DMS79 (cell line): Measurements from ENCODE around the gene OTOGL.
"Not testable (repeated sequence)": the region's sequence is repeated elsewhere in the genome, so short reads cannot be mapped to it uniquely, and the experiment has no call there.

Experiments
- DNase-seq: peaks from one replicate; lab custom pipeline; 2025; lab: John Stamatoyannopoulos, UW

OTOGL gene

DNA sequence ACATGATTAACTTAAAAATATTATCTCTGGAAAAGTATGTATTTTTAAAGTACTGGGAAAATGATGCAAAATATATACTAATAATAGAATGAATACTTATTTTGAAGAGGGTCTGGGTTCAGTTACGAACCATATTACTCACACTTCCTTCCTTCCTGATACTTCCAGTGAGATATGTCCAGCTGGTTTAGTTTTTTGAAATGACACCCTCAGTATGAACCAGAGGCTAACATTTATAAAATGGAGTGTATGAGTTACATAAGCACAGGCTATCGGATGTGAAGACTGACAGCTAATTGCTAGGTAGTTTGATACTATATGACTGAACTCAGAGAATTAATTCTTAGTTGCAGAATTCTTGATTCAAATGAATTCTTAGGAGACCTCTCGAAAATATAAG is 122.9 kb downstream of the OTOGL start:
- DNase-seq, result no peak

DNA sequence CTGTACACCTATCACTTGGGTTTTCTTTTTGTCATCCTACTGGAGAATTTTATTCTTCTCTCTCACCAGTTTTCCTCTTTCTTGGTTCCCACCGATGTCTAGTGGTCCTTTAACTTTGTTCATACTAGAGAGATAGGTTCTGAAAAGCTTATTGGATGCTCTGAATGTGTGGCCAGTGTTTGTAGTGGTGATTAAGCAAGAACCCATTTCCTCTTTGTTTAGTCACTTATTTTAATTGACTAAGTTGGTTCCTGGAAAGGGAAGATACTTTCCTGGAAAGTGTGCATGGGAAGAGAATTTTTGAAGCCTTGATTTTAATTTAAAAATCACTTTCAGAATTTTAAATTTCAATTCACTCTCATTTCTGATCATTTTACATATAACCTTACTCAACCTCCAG is 127.2 kb downstream of the OTOGL start:
- DNase-seq, result no peak

DNA sequence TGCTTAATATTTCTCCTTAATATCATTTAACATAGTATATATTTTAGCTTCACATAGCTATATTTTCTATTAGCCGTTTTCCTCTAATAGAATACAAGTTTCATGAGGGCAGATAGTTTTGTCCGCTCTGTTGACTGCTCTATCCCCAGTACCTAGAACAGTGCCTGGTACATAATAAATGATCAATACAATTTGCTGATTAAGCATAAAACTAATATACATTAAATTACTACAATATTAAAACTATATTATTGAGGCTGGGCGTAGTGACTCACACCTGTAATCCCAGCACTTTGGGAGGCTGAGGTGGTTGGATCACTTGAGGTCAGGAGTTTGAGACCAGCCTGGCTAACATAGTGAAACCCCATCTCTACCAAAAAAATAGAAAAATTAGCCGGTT is 128.6 kb downstream of the OTOGL start:
- DNase-seq, result not testable (repeated sequence)

DNA sequence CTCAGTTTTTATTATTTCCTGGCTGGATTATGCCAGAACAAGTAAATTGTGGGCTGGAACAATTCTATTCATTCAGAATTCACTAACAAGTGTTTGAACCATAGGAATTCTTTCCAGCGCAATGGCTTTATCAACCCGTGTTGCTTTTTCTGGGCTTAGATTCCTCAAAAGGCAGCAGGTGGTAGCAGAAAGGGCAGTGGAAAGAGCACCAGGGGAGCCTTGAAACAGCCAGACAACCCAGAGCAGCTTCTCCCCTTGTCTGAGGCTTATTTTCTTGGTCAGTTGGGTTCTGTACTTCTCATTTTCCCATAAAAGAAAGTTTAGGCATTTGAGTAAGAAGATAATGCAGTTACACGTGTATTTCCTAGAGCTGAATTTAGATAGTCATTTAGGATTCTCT is 130.7 kb downstream of the OTOGL start:
- DNase-seq, result no peak

DNA sequence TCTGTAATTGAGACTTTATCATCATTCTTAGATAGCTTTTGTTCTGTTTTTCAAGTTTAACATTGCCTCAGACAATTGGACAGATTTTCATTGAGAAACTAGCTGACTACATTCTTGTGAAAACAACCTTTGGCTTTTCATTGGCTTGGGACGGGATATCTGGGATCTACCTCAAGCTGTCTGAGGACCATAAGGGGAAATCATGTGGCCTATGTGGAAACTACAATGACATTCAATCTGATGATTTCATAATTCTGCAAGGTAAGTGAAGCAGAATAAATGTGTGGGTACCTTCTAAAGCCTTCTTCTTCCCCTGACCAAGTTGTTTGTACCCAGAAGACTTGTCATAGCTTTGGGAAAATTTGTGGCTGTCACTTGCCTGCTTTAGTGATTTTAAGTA is 133.5 kb downstream of the OTOGL start:
- DNase-seq, result no peak

DNA sequence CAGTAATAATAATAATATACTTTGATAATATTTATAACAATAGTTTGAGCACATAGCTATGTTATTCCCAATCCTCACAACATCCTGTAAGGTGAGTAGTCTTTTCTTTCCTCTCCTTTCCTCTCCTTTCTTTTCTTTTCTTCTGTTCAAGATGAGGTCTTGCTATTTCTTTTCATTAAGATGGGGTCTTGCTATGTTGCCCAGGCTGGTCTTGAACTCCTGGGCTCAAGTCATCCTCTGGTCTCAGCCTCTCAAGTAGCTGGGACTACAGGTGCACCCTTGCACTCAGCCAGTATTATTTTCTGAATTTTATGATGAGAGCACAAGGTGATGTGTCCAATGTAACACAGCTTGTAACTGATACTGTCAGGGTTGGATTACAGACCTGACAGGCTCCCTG is 134.6 kb downstream of the OTOGL start:
- DNase-seq, result no peak

- no peak for DNase-seq
Measured at GRCh38 chr12:80234667-80235066, 135.3 kb downstream of the OTOGL start.

GRCh38 chr12:80235944-80236343 is 136.6 kb downstream of the OTOGL start:
- no peak for DNase-seq

DNA sequence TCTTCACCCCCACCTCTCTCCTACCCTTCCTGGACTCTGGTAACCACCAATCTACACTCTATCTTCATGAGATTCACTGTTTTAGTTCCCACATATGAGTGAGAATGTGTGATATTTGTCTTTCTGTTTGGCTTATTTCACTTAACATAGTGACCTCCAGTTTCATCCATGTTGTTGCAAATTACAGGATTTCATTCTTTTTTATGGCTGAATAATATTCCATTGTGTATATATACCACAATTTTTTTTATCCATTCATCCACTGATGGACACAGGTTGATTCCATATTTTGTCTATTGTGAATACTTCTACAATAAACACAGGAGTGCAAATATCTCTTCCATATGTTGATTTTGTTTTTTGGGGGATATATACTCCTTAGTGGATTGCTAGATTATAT is 140.5 kb downstream of the OTOGL start:
- DNase-seq, result no peak

GRCh38 chr12:80241576-80242273 is 142.4 kb downstream of the OTOGL start:
- no peak for DNase-seq

DNA sequence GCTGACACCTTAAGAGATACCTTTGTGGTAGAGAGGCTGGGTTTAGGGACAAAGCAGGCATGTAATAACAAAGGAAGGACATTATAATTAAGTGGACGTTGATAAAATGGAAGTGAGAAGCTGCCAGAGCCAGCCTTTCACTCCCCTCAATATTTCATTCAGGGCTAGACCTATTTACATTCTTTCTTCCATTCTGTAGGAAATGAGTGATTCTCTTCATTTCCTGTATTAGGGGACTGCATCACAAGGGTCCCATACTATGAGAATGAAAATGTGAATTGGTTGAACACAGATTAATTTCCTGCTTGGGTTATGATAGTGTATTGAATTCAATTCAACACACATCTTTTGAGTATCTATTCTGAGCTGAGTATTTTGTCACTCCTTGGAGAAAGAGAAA is 143.0 kb downstream of the OTOGL start:
- DNase-seq, result no peak

- not testable (repeated sequence) for DNase-seq
Measured at GRCh38 chr12:80249581-80249980, 150.2 kb downstream of the OTOGL start.

- no peak for DNase-seq
Measured at GRCh38 chr12:80257920-80258319, 158.6 kb downstream of the OTOGL start.

- DNase-seq, result no peak
Measured at GRCh38 chr12:80260269-80260668, 160.9 kb downstream of the OTOGL start.

DNA sequence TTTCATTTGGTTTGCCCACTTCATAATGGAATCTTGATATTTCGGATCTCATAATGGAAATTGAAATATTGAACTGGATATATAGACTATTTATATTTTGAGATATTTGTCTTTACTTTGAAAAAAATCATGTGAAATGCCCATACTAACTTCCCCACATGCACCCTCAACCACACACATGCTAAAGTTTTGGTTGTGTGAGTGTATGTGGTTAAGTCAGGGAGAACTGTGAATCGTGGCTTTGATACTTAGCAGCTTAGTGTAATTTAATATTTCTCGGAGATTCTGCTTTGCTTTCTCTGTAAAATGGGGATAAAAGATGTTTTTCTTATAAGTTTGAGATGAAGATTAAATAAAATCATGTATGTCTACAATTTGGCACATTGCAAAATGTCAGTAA is 162.1 kb downstream of the OTOGL start:
- no peak for DNase-seq

DNA sequence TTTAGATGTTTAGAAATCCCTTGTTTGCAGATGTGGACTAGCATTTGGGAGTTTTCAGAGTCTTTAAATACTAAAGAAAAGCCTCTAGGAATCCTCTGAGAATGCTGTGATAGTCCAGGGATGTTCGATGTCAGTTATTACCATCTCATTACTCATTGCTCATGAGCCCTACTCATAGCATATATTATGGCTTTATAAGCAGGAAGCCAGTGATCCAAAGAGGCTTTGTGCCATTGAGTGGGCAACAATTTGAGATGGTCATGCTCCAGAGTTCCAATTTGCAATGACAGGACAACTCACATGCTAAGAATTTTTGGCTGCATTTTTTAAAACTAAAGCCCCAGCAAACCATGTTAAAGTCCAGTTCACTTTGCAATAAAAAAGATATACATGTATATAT is 163.0 kb downstream of the OTOGL start:
- no peak for DNase-seq

GRCh38 chr12:80262771-80263170 is 163.4 kb downstream of the OTOGL start:
- no peak for DNase-seq

DNA sequence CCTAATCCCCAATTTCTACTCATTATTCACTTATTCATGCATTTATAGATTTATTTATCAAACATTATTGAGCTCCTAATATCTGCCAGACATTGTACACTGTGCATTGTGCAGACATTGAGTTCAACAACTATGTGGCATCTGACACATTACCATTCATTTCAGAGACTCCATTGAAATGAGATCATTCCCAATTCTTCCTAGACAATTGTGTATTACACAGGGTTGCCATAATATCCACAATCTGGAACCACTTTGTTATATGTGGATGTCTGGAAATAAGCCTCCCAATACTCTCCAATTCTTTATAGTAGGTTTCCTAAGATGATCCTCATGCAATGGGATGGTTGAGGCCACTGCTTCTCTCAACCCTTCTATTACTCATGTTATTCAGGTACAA is 165.0 kb downstream of the OTOGL start:
- DNase-seq, result no peak

DNA sequence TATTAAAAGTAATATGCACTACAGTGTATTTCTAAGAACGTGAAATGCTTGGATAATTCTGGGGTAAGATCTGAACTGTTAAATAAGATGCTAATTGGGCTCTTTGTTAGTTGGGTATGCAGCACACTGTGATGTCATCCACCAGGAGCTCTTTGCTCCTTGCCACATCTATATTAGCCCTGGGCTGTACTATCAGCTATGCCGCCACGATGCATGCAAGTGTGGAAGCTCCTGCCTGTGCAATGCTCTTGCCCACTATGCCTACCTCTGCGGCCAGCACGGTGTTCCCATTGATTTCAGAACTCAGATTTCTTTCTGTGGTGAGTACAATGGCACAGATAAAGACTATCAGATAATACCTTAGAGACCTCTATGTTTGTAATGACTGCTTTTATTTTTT is 165.6 kb downstream of the OTOGL start:
- no peak for DNase-seq

DNA sequence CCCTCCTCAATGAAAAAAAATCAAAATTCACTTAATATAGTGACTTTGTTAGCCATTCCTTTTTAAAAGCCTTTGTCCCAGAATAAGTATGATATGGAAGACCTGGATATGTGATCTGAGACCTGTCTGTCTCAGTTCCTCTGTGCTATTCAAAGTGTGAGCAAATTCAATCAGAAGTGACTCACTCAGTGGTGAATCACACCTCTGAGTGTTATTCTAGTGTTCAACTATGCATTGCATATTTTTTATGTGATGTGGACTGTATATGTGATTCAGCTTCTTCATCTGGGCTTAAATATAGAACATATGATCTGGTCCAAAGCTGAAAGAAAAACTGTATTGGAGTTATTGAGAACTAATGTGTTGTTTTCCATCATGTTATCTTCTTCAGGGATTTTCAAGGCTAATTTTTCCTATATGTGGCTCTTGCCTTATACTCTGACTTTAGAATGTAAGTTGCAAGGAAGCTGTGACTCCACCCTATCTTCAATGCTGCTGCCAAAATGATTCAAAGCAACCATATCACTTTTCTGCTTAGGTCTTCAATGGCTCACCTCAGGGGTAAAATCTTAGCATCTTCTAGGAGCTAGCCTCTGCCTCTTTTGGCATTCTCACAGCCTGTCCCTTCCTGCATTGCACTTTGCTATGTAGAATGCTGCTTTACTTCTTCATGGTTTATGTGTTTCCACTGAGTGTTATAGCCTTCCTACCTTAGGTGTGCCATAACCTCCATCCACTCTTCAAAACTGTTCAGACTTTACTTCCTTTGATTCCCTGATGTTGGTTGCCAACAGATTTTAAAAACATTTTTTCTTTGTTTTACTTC is 169.8 kb downstream of the OTOGL start:
- no peak for DNase-seq

- no peak for DNase-seq
Measured at GRCh38 chr12:80269803-80270552, 170.6 kb downstream of the OTOGL start.

DNA sequence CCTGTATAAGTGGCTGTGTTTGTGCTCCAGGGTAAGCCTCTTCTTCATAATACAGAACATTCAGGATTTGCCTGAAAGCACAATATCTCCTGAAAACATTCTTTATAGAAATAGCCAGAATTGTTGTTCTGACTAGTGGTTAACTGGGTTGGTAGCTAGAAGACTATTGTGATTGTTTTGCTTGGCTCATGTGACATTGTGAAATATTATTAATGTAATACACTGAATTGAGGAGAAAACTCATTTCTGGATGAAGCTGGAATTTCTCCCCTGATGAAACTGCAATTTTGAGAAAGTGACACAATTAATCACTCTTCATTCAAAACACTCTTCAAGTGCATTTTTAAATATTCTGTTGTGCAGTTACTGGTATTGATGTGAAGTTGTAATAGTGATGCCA is 172.4 kb downstream of the OTOGL start:
- DNase-seq, result no peak

GRCh38 chr12:80272387-80272915 is 173.1 kb downstream of the OTOGL start:
- no peak for DNase-seq
